Measurements from ENCODE around the gene RERE.

DNA sequence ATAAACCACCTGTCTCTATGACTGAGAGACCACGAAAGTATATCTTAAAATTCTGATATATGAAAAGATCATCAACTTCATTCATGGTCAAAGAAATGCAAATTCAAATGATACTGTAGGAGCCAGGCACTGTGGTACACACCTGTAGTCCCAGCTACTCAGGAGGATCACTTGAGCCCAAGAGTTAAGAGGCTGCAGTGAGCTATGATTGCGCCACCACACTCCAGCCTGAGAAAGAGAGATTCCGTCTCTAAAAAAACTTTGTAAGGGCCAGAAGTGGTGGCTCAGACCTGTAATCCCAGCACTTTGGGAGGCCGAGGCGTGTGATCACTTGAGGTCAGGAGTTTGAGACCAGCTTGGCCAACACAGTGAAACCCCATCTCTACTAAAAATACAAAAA lies 17.0 kb downstream of the RERE start:
- TF ChIP-seq TAF1 (IDR thresholded peaks at IDR 0.05; ENCODE audit: borderline replicate concordance, low read depth, low read length) (no peak), EZH2phosphoT487 (IDR thresholded peaks at IDR 0.05; ENCODE audit: borderline replicate concordance, low read depth) (no peak), REST (IDR thresholded peaks at IDR 0.05; ENCODE audit: low read depth, low read length) (no peak), FOXM1 (IDR thresholded peaks at IDR 0.05; ENCODE audit: low read depth) (no peak), USF1 (IDR thresholded peaks at IDR 0.05; ENCODE audit: borderline replicate concordance, low read depth) (no peak), FOSL2 (IDR thresholded peaks at IDR 0.05; ENCODE audit: borderline replicate concordance, low read depth) (no peak), RXRA (IDR thresholded peaks at IDR 0.05; ENCODE audit: borderline replicate concordance, low read depth) (no peak), NFIC (IDR thresholded peaks at IDR 0.05; ENCODE audit: borderline replicate concordance) (no peak), TCF12 (IDR thresholded peaks at IDR 0.05) (no peak), RFX5 (IDR thresholded peaks at IDR 0.05; ENCODE audit: low read length) (no peak)
- TF ChIP-seq, protein P1, sequence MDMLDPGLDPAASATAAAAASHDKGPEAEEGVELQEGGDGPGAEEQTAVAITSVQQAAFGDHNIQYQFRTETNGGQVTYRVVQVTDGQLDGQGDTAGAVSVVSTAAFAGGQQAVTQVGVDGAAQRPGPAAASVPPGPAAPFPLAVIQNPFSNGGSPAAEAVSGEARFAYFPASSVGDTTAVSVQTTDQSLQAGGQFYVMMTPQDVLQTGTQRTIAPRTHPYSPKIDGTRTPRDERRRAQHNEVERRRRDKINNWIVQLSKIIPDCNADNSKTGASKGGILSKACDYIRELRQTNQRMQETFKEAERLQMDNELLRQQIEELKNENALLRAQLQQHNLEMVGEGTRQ (IDR thresholded peaks at IDR 0.05; ENCODE audit: borderline replicate concordance, low read depth, low read length) = no peak
- TF ChIP-seq, protein P2, sequence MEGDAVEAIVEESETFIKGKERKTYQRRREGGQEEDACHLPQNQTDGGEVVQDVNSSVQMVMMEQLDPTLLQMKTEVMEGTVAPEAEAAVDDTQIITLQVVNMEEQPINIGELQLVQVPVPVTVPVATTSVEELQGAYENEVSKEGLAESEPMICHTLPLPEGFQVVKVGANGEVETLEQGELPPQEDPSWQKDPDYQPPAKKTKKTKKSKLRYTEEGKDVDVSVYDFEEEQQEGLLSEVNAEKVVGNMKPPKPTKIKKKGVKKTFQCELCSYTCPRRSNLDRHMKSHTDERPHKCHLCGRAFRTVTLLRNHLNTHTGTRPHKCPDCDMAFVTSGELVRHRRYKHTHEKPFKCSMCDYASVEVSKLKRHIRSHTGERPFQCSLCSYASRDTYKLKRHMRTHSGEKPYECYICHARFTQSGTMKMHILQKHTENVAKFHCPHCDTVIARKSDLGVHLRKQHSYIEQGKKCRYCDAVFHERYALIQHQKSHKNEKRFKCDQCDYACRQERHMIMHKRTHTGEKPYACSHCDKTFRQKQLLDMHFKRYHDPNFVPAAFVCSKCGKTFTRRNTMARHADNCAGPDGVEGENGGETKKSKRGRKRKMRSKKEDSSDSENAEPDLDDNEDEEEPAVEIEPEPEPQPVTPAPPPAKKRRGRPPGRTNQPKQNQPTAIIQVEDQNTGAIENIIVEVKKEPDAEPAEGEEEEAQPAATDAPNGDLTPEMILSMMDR (IDR thresholded peaks at IDR 0.05) = no peak

Measured in SK-N-SH (cell line).